ENCODE data around the gene GPER1.

Gene GPER1

GRCh38 chr7:1098243-1099153 is 10.6 kb downstream of the GPER1 start:
- no peak for TF ChIP-seq CTCF (IDR thresholded peaks at IDR 0.05; ENCODE audit: low read depth, low read length, missing control alignments)
- in situ Hi-C loops (cut with HindIII; ENCODE audit: low sequenced_read_pairs): loop anchor here (5.0 kb wide), 1 partner anchor 51 kb away; no protein-coding TSS in a partner anchor
- no peak for DNase-seq (ENCODE audit: low read depth)
- no peak overlapping the region for H3K4me3 ChIP-seq (ENCODE audit: low read depth, low read length)

GRCh38 chr7:1099154-1099542 is 11.2 kb downstream of the GPER1 start:
- TF ChIP-seq CTCF (IDR thresholded peaks at IDR 0.05; ENCODE audit: low read depth, low read length, missing control alignments): no peak
- in situ Hi-C loops (cut with HindIII; ENCODE audit: low sequenced_read_pairs): loop anchor here (5.0 kb wide), 1 partner anchor 52 kb away; no protein-coding TSS in a partner anchor
- no peak for DNase-seq (ENCODE audit: low read depth)
- H3K4me3 ChIP-seq (ENCODE audit: low read depth, low read length): no peak overlapping the region

DNA sequence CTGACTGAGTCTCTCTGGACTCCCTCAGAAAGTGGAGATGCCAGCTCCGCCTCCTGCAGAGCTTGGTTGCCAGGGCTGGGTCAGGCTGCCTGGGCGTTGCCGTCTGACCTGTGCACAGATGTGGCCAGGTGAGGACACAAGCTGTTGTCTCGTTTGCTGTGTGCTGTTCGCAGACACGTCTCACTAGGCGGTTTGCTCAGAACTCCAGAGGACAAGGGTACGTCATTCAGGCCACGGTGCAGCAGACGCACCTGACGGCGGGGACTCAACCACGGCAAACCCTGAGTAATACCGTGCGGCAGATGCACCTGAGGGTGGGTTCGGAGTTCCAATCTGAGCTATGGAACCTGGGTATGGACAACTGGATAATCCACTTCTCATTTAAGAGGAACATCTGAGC is 11.7 kb downstream of the GPER1 start:
- no peak for DNase-seq (ENCODE audit: low read depth)
- TF ChIP-seq CTCF (IDR thresholded peaks at IDR 0.05; ENCODE audit: low read depth, low read length, missing control alignments): no peak
- in situ Hi-C loops (cut with HindIII; ENCODE audit: low sequenced_read_pairs): loop anchor here (5.0 kb wide), 1 partner anchor 52 kb away; no protein-coding TSS in a partner anchor
- no peak overlapping the region for H3K4me3 ChIP-seq (ENCODE audit: low read depth, low read length)

DNA sequence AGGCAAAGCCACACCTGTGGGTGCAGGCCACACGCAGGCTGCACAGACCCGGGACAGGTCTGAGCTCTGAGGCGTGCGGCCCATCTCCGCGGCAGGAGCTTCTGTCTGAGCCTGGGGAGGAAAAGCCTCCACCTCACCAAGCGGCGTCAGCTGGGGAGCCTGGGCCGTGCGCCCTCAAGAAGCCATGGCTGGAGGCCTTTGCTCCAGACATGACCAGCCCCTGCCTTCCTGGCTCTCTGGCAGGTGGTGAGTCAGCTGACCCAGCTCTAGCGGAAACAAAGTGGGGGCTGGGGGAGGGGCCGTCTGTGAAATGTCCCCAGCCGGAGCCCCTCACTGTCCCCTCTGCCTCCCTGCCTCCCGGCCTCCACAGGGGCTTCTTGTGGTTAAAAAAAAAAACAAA is 12.5 kb downstream of the GPER1 start:
- no peak for DNase-seq (ENCODE audit: low read depth)
- in situ Hi-C loops (cut with HindIII; ENCODE audit: low sequenced_read_pairs): no loop called here
- no peak overlapping the region for H3K4me3 ChIP-seq (ENCODE audit: low read depth, low read length)
- TF ChIP-seq CTCF (IDR thresholded peaks at IDR 0.05; ENCODE audit: low read depth, low read length, missing control alignments): no peak

- H3K4me3 ChIP-seq (ENCODE audit: low read depth, low read length): no peak overlapping the region
- in situ Hi-C loops (cut with HindIII; ENCODE audit: low sequenced_read_pairs): no loop called here
- no peak for DNase-seq (ENCODE audit: low read depth)
- TF ChIP-seq CTCF (IDR thresholded peaks at IDR 0.05; ENCODE audit: low read depth, low read length, missing control alignments): no peak
Measured at GRCh38 chr7:1100834-1101562, 13.1 kb downstream of the GPER1 start.

DNA sequence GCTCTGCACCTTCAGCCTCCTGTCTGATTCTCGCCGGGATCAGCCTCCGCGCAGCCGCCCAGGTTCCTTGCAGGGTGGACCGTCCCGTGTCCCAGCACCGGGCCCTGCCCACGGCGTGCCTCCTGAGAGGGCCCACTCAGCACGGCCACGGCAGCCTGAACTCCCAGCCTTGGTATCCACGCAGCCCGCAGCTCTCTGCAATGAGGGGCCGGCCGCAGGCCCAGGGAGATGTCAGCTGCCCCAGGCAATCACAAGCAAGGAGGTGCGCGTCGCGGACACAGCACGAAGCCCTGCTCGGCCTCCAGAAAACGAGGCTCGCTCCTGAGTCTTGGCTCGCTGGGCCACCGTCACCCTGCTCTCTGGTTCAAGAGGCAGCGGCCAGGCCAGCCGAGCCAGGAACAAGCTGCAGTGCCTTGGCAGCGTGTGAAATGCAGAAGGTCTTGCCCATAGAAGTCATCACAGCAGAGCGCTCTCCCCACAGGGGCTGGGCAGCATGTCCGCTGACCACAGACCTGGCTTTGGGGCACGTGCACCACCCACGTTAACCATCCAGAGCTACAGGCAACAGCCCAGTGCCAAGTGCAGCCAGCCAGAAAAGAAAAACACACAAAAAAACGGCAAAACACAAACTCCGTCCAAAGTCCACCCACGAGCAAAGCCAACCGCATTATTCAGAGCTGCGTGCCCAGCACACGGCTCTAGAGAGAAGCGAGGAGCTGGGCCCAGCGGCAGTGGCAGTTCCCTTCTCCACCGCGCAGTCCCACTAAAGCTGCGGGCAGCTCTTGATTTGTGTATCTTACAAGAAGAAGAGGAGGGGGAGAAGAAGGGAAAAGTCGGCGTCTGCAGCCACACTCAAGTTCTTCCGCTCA is 13.9 kb downstream of the GPER1 start:
- no peak for TF ChIP-seq CTCF (IDR thresholded peaks at IDR 0.05; ENCODE audit: low read depth, low read length, missing control alignments)
- no peak overlapping the region for H3K4me3 ChIP-seq (ENCODE audit: low read depth, low read length)
- no peak for DNase-seq (ENCODE audit: low read depth)
- in situ Hi-C loops (cut with HindIII; ENCODE audit: low sequenced_read_pairs): no loop called here

Data from astrocyte of the cerebellum (primary cell).